ENCODE results near the gene ZFYVE28.

The ZFYVE28 gene

GRCh38 chr4:2272026-2272827, 146.2 kb downstream of the ZFYVE28 start:
- no peak for DNase-seq (ENCODE audit: low read depth)

- no peak for DNase-seq (ENCODE audit: low read depth)
Measured at GRCh38 chr4:2271279-2272025, 147.0 kb downstream of the ZFYVE28 start.

GRCh38 chr4:2270341-2271165, 147.9 kb downstream of the ZFYVE28 start:
- DNase-seq (ENCODE audit: low read depth) = no peak

GRCh38 chr4:2269618-2270163, 148.8 kb downstream of the ZFYVE28 start:
- no peak for DNase-seq (ENCODE audit: low read depth)

GRCh38 chr4:2269206-2269531, 149.3 kb downstream of the ZFYVE28 start:
- no peak for DNase-seq (ENCODE audit: low read depth)

GRCh38 chr4:2268357-2269205, 149.9 kb downstream of the ZFYVE28 start:
- no peak for DNase-seq (ENCODE audit: low read depth)

- DNase-seq (ENCODE audit: low read depth) = no peak
Measured at GRCh38 chr4:2267841-2268240, 150.6 kb downstream of the ZFYVE28 start.

- no peak for DNase-seq (ENCODE audit: low read depth)
Measured at GRCh38 chr4:2267320-2267811, 151.1 kb downstream of the ZFYVE28 start.

- no peak for DNase-seq (ENCODE audit: low read depth)
Measured at GRCh38 chr4:2266821-2267220, 151.6 kb downstream of the ZFYVE28 start.

- DNase-seq (ENCODE audit: low read depth) = no peak
Measured at GRCh38 chr4:2266181-2266580, 152.3 kb downstream of the ZFYVE28 start.

- no peak for DNase-seq (ENCODE audit: low read depth)
Measured at GRCh38 chr4:2265113-2266110, 153.0 kb downstream of the ZFYVE28 start.

GRCh38 chr4:2264481-2265041, 153.9 kb downstream of the ZFYVE28 start:
- DNase-seq (ENCODE audit: low read depth) = no peak

- DNase-seq (ENCODE audit: low read depth) = no peak
Measured at GRCh38 chr4:2263926-2264321, 154.5 kb downstream of the ZFYVE28 start.

GRCh38 chr4:2262944-2263250, 155.5 kb downstream of the ZFYVE28 start:
- DNase-seq (ENCODE audit: low read depth) = no peak

GRCh38 chr4:2262145-2262943, 156.1 kb downstream of the ZFYVE28 start:
- peak; percentile 96 for DNase-seq (ENCODE audit: low read depth)

GRCh38 chr4:2261853-2262144, 156.6 kb downstream of the ZFYVE28 start, which contains the start of gene MXD4:
Gene MXD4 (minus strand): TSS chr4:2262109. CDS start chr4:2261980, 129 bp downstream.
- DNase-seq (ENCODE audit: low read depth) = no peak

GRCh38 chr4:2261110-2261852, 157.2 kb downstream of the ZFYVE28 start:
- peak; percentile 48 for DNase-seq (ENCODE audit: low read depth)

GRCh38 chr4:2260344-2261109, 157.9 kb downstream of the ZFYVE28 start:
- no peak for DNase-seq (ENCODE audit: low read depth)

Data from activated T-helper 9 cell treated with anti-CD3 and anti-CD28 coated beads, Interleukin-2, amount 50 U/mL, for 16 hours (primary cell).